HG03025 (cell line): Measurements from ENCODE around the gene PCDHB5.
"Not testable (repeated sequence)": the region's sequence is repeated elsewhere in the genome, so short reads cannot be mapped to it uniquely, and the experiment has no call there.

ENCODE experiments used
- ATAC-seq: cut with Tn5 transposase; IDR thresholded peaks from one replicate; pipeline ENCODE4 v1.9.1; 2021; ENCODE audit warnings: mild to moderate bottlenecking, moderate library complexity; ENCODE audit not compliant: unreplicated experiment, low FRiP score

PCDHB5 gene

DNA sequence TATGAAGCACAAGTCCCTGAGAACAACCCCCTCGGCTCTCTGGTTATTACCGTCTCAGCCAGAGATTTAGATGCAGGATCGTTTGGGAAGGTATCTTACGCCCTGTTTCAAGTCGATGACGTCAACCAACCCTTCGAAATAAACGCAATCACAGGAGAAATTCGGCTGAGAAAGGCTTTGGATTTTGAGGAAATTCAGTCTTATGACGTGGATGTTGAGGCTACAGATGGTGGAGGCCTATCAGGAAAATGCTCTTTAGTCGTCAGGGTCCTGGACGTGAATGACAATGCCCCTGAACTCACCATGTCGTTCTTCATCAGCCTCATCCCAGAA, 16.0 kb downstream of the PCDHB5 start:
- no peak for ATAC-seq

DNA sequence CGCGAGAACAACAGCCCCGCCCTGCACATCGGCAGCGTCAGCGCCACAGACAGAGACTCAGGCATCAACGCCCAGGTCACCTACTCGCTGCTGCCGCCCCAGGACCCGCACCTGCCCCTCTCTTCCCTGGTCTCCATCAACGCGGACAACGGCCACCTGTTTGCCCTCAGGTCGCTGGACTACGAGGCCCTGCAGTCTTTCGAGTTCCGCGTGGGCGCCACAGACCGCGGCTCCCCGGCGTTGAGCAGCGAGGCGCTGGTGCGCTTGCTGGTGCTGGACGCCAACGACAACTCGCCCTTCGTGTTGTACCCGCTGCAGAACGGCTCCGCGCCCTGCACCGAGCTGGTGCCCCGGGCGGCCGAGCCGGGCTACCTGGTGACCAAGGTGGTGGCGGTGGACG, 16.6 kb downstream of the PCDHB5 start:
- not testable (repeated sequence) for ATAC-seq

DNA sequence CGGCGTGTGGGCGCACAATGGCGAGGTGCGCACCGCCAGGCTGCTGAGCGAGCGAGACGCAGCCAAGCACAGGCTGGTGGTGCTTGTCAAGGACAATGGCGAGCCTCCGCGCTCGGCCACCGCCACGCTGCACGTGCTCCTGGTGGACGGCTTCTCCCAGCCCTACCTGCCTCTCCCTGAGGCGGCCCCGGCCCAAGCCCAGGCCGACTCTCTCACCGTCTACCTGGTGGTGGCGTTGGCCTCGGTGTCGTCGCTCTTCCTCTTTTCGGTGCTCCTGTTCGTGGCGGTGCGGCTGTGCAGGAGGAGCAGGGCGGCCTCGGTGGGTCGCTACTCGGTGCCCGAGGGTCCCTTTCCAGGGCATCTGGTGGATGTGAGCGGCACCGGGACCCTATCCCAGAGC, 17.1 kb downstream of the PCDHB5 start:
- not testable (repeated sequence) for ATAC-seq

DNA sequence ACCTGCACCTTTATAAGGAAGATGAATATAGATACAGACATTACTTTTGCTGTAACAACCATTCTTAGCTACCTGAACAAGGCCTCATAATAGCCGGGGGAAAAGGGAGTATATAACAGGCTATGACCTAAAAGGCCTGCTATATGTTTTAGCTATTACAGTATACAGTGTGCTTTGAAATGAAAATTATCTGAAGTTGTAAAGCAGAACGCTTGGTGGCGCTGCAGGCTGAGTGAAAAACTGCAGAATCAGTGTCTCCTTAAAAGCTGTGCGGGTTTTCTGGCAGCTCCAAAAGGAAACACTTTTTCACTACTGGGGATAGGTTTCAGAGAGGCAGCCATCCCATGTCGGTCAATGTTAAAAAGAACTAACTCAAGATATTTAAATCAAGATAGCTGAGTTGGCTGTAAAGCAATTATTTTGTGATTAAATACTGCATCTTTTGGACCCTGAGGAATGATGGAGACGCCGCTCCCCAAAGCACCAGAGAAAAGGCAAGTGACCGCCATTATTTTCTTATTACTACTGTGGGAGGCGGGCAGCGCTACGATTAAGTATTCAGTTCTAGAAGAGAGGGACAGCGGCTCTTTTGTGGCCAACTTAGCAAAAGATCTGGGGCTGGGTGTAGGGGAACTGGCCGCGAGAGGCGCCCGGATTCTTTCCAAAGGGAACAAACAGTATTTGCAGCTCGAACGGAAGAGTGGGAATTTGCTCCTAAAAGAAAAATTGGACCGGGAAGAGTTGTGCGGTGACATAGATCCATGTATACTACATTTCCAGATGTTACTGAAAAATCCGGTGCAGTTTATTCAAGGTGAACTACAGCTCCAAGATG, 20.8 kb downstream of the PCDHB5 start:
- ATAC-seq = no peak

DNA sequence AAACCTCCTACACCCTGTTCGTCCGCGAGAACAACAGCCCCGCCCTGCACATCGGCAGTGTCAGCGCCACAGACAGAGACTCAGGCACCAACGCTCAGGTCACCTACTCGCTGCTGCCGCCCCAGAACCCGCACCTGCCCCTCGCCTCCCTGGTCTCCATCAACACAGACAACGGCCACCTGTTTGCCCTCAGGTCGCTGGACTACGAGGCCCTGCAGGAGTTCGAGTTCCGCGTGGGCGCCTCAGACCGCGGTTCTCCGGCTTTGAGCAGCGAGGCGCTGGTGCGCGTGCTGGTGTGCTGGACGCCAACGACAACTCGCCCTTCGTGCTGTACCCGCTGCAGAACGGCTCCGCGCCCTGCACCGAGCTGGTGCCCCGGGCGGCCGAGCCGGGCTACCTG, 22.4 kb downstream of the PCDHB5 start:
- not testable (repeated sequence) for ATAC-seq

DNA sequence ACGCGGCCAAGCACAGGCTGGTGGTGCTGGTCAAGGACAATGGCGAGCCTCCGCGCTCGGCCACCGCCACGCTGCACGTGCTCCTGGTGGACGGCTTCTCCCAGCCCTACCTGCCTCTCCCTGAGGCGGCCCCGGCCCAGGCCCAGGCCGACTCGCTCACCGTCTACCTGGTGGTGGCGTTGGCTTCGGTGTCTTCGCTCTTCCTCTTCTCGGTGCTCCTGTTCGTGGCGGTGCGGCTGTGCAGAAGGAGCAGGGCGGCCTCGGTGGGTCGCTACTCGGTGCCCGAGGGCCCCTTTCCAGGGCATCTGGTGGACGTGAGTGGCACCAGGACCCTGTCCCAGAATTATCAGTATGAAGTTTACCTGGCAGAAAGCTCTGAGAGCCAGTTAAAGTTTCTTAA, 22.9 kb downstream of the PCDHB5 start:
- not testable (repeated sequence) for ATAC-seq

DNA sequence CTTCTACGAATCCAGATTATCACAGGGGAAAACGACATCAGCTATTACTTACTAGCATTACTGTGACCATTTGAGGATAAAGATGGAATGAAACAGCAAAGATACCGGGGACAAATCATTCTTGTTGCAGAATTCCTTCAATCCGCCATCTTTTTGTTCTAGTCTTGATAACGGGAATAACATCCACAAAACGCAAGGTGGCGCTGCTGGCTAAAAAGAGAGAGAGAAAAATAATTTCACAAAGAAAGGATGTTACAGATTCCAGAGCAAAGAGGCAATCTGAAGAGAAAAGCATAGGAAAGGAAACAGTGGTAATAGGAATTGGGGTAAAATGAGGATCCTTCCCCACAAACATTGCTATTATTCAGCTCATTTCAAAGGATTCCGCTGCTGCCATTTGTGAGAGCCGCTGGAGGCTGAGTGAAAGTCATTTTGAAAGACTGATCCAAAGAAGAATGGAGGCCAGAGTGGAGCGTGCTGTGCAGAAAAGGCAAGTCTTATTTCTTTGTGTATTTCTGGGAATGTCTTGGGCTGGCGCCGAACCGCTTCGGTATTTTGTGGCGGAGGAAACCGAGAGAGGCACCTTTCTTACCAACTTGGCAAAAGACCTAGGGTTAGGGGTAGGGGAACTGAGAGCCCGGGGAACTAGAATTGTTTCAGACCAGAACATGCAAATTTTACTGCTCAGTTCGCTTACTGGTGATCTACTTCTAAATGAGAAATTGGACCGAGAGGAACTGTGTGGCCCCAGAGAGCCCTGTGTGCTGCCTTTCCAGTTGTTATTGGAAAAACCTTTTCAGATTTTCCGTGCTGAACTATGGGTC, 37.6 kb downstream of the PCDHB5 start, which contains the start of gene PCDHB7:
PCDHB7 (plus strand) TSS at position 264 of the 824 bp plus-strand sequence; CDS start at position 456, 192 bp downstream.
- ATAC-seq = no peak

DNA sequence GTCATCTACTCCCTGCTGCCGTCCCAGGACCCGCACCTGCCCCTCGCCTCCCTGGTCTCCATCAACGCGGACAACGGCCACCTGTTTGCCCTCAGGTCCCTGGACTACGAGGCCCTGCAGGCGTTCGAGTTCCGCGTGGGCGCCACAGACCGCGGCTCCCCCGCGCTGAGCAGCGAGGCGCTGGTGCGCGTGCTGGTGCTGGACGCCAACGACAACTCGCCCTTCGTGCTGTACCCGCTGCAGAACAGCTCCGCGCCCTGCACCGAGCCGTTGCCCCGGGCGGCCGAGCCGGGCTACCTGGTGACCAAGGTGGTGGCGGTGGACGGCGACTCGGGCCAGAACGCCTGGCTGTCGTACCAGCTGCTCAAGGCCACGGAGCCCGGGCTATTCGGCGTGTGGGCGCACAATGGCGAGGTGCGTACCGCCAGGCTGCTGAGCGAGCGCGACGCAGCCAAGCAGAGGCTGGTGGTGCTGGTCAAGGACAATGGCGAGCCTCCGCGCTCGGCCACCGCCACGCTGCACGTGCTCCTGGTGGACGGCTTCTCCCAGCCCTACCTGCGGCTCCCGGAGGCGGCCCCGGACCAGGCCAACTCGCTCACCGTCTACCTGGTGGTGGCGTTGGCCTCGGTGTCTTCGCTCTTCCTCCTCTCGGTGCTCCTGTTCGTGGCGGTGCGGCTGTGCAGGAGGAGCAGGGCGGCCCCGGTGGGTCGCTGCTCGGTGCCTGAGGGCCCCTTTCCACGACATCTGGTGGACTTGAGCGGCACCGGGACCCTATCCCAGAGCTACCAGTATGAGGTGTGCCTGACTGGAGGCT, 39.5 kb downstream of the PCDHB5 start:
- not testable (repeated sequence) for ATAC-seq

DNA sequence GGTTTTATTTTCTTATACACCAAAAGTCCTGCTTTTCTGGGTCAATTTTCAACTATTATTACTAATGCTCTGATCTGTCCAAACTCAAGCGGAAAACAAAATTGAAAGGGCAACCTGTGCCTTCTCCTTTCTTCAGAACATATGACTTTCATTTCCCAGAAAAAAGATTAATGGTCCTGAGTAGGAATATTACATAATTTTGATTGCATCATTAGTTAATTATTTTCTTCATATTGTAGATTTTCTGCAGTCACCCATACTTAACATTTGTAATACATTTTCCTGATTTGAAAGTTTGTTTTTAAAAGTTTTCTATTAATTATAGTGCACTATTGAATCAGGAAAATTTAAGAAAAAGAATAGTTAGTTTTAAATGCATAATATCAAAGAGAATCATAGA, 40.9 kb downstream of the PCDHB5 start:
- no peak for ATAC-seq

DNA sequence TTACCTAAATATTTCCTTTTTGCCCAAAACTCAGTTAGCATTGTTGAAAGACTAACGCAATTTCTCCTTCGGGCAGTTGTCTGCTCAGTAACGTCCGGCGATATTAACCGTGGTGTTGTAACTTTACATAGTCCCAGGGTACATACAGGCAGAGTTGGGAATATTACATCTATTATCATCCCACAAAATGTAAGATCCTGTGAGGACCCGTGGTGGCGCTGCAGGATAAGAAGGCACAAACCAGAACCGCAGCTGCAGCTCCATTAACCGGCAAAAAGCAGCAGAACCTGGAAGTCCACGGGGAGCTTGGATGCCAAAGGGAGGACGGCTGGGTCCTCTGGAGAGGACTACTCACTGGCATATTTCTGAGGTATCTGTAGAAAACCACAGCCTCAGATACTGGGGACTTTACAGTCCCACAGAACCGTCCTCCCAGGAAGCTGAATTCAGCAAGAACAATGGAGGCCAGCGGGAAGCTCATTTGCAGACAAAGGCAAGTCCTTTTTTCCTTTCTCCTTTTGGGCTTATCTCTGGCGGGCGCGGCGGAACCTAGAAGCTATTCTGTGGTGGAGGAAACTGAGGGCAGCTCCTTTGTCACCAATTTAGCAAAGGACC, 42.7 kb downstream of the PCDHB5 start, which contains the start of gene PCDHB8:
PCDHB8 (plus strand) TSS at position 214 of the 615 bp plus-strand sequence; CDS start at position 459, 245 bp downstream.
- not testable (repeated sequence) for ATAC-seq

DNA sequence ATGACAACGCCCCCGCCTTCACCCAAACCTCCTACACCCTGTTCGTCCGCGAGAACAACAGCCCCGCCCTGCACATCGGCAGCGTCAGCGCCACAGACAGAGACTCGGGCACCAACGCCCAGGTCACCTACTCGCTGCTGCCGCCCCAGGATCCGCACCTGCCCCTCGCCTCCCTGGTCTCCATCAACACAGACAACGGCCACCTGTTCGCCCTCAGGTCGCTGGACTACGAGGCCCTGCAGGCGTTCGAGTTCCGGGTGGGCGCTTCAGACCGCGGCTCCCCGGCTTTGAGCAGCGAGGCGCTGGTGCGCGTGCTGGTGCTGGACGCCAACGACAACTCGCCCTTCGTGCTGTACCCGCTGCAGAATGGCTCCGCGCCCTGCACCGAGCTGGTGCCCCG, 44.4 kb downstream of the PCDHB5 start:
- not testable (repeated sequence) for ATAC-seq

DNA sequence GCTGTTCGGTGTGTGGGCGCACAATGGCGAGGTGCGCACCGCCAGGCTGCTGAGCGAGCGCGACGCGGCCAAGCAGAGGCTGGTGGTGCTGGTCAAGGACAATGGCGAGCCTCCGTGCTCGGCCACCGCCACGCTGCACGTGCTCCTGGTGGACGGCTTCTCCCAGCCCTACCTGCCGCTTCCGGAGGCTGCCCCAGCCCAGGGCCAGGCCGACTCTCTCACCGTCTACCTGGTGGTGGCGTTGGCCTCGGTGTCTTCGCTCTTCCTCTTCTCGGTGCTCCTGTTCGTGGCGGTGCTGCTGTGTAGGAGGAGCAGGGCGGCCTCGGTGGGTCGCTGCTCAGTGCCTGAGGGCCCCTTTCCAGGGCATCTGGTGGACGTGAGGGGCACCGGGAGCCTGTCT, 44.9 kb downstream of the PCDHB5 start:
- ATAC-seq = not testable (repeated sequence)

DNA sequence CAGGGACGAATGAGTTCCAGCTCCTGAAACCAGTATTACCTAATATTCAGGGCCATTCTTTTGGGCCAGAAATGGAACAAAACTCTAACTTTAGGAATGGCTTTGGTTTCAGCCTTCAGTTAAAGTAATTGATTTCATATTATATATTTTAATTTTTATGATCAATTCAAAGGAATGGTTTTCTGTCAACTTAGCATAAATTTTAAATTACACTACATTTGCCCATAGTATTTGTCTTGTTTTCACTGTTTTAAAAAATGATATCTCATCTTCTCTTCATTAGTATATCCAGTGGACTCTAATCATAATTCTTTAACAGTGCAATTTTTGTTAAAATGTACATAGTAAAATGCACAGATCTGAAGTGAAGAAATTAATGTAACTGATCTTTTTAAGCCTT, 45.3 kb downstream of the PCDHB5 start:
- no peak for ATAC-seq

DNA sequence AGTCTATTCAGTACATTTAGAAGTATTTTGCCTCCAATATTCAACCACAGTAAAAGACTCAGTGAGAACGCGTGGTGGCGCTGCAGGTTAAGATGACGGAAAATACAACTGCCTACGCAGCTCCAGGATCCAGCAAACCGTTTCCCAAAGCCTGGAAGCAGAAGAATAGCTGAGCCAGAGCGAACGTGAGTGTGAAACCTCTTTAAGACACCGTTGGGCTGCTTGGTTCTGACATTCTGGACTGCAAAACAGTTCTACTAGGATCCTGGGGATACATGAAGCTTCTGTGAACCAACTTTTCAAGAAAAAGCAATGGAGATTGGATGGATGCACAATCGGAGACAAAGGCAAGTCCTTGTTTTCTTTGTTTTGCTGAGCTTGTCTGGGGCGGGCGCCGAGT, 47.2 kb downstream of the PCDHB5 start, which contains the start of gene PCDHB16:
PCDHB16 (plus strand) TSS at position 140 of the 400 bp plus-strand sequence; CDS start at position 313, 173 bp downstream.
- ATAC-seq = no peak

DNA sequence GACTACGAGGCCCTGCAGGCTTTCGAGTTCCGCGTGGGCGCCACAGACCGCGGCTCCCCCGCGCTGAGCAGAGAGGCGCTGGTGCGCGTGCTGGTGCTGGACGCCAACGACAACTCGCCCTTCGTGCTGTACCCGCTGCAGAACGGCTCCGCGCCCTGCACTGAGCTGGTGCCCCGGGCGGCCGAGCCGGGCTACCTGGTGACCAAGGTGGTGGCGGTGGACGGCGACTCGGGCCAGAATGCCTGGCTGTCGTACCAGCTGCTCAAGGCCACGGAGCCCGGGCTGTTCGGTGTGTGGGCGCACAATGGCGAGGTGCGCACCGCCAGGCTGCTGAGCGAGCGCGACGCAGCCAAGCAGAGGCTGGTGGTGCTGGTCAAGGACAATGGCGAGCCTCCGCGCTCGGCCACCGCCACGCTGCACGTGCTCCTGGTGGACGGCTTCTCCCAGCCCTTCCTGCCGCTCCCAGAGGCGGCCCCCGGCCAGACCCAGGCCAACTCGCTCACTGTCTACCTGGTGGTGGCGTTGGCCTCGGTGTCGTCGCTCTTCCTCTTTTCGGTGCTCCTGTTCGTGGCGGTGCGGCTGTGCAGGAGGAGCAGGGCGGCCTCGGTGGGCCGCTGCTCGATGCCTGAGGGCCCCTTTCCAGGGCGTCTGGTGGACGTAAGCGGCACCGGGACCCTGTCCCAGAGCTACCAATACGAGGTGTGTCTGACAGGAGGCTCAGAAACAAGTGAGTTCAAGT, 49.3 kb downstream of the PCDHB5 start:
- ATAC-seq = not testable (repeated sequence)

DNA sequence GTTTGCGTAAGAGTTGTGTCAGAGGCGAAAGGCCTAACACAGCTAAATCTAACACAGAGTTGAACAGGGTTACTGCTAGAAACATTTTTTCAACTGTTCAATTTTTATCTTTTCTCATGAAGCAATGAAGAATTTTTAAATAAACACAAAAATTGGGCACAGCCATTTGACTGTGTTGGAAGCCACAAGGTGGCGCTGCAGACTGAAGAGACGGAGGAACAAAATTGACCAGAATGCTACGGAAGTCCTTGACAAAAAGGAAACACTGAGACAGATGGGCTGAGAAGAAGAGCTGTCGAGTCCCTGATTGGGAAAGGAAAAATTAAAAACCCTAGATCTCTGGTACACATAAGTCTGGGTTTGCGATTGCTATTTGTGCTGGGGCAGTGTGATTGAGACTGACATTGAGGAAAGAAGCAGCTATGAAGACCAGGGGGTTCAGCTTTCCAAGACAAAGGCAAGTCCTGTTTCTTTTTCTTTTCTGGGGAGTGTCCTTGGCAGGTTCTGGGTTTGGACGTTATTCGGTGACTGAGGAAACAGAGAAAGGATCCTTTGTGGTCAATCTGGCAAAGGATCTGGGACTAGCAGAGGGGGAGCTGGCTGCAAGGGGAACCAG, 52.0 kb downstream of the PCDHB5 start, which contains the start of gene PCDHB9:
PCDHB9 (plus strand) TSS at position 265 of the 616 bp plus-strand sequence; CDS start at position 423, 158 bp downstream.
- no peak for ATAC-seq
